ENCODE data around the gene CEP70.
"Not testable (repeated sequence)": the region's sequence is repeated elsewhere in the genome, so short reads cannot be mapped to it uniquely, and the experiment has no call there.

Gene CEP70

DNA sequence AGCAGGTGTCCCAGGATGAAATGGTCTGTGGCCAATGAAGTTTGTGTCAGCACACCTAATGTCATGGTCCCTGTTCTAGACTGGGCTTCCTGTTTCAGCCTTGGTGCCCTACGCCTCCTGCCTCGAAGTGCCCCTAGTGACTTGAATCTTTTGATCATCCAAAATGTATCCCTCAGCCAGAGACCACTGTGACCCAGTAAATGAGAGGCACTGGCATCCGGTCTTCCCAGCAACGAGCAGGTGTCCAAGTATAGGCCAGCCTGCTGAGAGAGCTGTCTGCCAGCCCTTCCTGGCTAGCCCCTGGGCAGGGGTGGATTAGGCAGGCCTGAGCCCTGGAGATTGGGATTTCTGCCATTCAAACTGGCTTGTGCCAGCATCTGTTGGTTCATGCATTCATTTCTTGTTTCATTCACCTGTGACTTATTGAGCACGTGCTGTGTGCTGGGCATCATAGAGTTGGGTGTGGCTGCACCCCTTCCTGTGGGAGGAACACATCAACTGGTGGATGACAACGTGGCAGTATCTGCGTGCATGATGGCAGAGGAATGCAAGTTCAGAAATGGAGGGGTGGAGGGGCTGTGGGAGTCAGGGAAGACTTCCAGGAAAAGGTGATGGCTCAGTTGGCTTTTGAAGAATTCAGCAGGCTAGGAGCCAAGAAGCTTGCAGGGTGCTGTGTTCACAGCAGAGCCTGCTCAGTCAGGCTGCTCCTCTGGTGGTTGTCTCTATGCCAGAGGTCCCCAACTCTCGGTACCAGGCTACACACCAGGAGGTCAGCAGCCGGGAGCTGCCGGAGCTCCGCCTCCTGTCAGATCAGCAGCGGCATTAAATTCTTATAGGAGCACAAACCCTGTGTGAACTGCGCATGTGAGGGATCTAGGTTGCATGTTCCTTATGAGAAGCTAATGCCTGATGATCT, 138.0 kb downstream of the CEP70 start:
- no peak for DNase-seq (ENCODE audit: low read depth in 4 of 4, low spot score in 1 of 4)

DNA sequence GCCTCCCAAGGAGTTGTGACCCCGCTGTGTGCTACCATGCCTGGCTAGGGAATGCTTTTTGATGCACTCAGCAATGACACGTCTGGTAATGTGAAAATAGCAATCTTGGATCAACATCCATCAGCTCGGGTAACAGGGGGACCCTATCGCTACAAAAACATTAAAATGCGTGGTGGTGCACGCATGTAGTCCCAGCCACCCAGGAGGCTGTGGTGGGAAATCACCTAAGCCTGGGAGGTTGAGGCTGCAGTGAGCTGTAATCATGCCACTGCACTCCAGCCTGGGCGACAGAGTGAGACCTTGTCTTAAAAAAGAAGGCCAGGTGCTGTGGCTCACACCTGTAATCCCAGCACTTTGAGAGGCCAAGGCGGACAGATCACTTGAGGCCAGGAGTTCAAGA, 140.1 kb downstream of the CEP70 start:
- not testable (repeated sequence) for DNase-seq (ENCODE audit: low read depth in 4 of 4, low spot score in 1 of 4)

DNA sequence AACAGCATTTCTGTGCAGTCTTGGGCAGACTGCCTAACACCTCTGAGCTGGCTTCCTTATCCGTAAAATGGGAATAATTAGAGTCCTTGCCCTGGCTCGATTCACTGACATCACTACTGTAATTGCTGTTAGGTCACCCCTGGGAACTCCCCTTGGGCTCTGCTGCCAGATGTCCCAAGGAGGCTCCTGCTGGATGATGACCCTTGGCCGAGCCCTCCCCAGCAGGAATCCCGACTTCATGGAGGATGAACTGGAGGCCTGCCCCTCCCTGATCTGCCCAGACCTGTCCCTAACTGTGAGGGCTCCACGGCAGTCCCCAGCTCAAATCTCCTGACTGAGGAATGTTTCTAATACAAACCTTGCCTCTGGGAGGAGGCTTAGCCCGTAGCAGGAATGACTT, 141.6 kb downstream of the CEP70 start:
- DNase-seq (ENCODE audit: low read depth in 4 of 4, low spot score in 1 of 4), result no peak

DNA sequence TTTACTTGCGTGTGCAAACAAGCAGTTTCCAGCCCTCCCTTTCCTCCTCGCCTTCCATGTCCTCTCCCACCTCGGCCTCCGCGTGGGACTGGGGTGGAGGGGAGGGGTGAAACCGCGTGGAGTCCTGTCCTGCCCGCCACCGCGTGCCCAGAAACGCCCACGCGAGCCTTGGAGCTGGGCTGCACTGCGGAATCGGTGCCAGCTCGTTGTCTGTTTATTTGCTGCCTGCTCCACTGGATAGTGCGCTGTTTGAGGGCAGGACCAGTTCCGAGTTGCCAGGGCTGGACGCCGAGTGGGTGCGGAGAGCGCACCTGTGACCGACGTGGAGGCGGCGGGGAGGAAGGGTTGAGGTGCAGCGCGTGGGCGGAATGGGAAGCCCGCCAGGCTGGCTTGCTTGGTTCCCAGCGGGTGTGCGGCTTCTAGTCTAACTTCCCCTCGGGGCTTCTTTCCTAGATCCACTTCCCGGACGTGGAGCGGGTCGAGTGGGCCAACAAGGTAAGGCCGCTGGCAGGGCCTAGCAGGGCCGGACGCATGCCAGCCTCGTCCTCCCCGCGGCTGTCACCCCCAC, 142.4 kb downstream of the CEP70 start:
- DNase-seq (ENCODE audit: low read depth in 4 of 4, low spot score in 1 of 4), result no peak

DNA sequence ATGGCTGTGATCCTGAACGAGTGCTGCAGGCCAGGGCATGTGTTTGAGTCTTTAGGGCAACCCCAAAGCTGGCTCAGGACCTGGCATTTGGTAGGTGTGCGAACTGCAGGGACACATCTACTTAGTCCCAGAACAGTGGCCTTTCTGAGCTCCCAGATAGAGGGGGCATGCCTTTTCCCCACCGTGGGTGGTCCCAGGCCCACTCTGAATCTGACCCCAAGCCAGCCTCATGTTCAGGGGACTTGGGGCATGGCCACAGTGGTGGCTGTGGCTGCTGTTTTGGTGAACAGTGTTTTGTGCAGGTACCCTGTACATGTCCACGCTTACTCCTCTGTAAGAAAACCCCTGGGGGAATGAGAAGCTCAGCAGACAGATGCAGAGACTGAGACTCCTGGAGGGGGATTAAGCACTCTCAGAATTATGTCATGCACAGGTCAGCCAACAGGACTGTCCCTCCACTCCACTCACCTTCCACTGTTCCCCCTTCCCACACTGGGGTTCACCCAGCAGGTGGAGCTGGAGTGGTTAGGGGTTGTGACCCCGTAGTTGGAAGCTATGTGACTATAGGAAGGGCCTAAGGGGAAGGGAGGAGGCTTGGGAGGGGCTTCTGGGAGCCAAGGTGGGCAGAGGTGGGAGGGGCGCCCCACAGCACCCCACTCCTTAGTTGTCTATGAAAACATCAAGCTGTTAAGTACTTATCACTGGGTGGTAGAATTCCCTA, 143.2 kb downstream of the CEP70 start:
- DNase-seq (ENCODE audit: low read depth in 4 of 4, low spot score in 1 of 4), result no peak

DNA sequence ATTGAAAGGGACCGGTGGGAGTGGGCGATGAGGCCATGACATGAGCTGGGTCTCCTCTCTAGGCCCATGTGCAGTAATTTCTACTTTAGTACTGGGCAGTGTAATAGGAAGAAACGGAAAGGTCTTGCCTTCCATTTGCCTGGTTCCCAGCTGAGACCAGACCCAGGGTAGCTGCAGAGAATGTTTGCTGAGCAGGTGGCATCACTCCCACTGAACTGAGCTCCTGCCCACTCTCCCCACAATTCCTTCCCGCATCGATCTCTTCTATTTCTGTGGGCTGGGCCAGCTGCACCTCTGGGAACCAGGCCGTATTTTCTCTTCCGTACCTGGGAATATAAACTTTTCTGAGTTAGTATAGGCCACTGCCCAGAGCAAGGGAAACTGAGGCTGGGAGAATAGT, 143.9 kb downstream of the CEP70 start:
- no peak for DNase-seq (ENCODE audit: low read depth in 4 of 4, low spot score in 1 of 4)

DNA sequence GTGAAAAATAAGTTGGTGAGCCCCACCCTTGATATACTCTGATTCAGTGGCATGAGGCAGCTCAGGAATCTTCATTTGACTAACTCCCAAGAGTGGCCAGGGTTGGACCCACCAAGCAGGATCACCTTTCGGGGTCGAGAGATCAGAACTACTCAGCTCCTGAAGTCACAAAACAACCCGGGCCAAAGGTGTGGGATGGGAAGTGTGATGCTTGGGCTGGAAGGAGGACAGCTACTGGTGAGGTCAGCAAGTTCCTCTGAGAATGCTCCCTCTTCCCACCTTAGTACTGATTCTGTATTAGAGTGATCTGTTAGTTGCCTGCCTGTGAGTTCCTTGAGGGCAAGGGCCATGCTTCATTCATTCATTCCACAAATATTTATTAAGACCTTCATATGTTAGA, 144.6 kb downstream of the CEP70 start:
- no peak for DNase-seq (ENCODE audit: low read depth in 4 of 4, low spot score in 1 of 4)

DNA sequence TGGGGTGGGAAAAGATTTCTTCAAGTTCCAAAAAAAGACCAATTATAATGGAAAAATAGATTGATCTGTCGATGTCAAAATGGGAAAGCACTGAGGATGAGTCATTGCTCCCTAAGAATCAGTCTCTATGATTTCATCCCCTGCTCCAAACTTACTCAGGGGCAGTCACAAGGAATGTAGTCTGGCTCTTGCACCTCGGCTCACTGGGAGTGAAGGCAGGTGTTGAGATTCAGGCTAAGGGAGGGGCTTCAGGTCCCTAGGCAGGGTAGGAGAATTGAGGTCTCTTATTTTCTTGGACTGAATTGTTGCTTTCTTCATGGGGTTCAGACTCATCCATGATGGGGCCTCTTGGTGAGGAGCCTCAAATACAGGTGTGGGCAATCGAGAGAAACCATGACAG, 145.4 kb downstream of the CEP70 start:
- DNase-seq (ENCODE audit: low read depth in 4 of 4, low spot score in 1 of 4), result no peak

DNA sequence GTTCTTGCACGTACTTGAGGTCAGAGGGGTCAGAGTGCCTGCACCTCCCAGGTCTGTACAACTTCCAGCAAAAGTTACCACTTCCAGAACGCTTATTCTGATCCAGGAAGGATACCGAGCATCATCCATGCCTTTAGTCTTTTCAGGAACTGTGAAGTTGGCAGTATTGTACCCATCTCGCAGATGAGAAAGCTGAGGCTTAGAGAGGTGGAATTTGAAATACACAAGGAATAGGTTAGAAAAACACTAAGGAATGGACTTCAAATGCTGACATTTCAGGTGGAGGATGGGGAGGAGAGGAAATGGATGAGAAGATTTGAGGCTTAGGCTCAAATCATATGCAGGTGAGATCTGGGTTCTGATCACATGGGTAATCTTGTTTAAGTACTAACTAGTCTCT, 148.4 kb downstream of the CEP70 start:
- DNase-seq (ENCODE audit: low read depth in 4 of 4, low spot score in 1 of 4), result no peak

DNA sequence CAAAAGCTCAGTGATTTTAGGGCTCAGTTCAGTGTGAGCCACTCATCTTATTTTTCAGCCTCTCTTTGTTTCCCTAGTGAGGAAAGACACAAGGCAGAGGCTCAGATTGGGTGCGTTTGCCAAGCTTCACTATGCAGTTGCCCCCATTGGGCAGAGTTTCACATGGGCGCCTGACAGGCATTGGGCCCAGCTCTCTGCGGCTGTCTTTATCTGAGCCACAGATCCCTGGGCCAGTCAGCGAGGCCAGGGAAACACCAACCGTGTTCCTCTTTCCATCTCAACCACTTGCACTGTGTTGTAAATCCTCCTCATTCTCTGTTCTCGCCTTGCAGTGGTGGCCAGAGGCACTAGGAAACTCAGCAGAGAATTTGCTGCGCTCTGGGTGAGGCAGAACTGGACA, 148.8 kb downstream of the CEP70 start:
- no peak for DNase-seq (ENCODE audit: low read depth in 4 of 4, low spot score in 1 of 4)
